Activated naive CD4-positive, alpha-beta T cell (primary cell): Measurements from ENCODE around the gene MED25.
A peak's percentile ranks its signal among the peaks of the same experiment; 100 is the strongest.

Experiments used
- DNase-seq, 4 experiments: peaks; one replicate each; lab custom pipeline; 2025; lab: John Stamatoyannopoulos, UW

The MED25 gene

DNA sequence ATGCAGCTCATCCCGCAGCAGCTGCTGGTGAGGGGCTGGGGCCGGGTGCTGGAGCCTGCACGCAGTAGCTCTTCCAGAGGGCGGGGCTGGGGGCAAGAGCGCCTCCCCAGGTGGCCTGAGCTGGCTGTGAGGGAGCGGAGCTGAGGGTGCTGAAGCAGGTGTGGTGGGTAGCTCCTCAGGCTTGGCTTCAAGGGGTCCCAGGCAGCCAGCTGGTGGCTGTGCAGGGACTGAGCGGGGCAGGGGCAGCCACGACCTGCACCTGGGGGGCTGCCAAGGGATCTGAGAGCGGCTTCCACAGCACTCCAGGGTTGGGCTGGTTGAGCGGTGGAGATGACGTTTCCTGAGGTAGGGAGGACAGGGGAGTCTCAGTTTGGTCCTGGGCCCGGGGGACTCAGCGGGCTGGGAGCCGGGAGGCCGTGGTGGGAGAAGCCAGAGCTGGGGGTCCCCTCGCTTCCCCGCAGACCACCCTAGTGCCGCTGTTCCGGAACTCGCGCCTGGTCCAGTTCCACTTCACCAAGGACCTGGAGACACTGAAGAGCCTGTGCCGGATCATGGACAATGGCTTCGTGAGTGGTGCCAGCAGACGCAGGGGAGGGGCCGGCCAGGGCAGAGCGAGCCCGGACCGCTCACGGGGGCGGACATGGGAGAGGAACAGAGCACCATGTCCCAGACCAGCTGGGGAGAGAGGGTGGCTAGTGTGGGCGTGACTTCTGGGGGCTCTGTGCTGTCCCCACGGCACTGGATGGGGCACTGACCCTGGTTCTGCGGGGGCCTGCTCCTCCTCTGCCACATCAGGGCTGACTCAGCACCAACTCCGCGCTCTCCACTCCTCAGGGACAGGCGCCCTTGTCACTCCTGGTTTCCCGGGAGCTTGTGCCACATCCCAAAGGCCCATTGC, 40.2 kb downstream of the MED25 start:
- DNase-seq: no peak

DNA sequence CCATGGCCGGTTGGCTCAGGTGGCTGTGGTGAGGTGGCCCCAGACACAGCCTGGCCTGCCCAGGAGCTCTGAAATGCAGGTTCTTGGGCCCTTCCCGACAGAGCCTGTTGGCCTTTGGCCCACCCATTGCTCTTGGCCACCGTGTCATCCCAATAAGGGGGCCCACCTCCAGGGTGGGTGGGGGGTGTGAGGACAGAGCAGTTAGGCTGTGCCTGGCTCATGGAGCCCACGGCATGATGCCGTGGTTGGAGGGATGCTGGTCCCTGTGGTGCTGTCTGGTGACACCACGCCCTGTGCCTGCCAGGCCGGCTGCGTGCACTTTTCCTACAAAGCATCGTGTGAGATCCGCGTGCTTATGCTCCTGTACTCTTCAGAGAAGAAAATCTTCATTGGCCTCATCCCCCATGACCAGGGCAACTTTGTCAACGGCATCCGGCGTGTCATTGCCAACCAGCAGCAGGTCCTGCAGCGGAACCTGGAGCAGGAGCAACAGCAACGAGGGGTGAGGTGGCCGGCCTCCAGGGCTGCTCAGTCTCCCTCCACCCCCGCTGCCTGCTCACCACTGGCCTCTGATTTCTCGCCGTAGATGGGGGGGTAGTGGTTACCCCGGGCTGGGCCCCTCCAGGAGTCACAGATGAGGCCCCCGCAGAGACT, 41.7 kb downstream of the MED25 start:
- DNase-seq: no peak

DNA sequence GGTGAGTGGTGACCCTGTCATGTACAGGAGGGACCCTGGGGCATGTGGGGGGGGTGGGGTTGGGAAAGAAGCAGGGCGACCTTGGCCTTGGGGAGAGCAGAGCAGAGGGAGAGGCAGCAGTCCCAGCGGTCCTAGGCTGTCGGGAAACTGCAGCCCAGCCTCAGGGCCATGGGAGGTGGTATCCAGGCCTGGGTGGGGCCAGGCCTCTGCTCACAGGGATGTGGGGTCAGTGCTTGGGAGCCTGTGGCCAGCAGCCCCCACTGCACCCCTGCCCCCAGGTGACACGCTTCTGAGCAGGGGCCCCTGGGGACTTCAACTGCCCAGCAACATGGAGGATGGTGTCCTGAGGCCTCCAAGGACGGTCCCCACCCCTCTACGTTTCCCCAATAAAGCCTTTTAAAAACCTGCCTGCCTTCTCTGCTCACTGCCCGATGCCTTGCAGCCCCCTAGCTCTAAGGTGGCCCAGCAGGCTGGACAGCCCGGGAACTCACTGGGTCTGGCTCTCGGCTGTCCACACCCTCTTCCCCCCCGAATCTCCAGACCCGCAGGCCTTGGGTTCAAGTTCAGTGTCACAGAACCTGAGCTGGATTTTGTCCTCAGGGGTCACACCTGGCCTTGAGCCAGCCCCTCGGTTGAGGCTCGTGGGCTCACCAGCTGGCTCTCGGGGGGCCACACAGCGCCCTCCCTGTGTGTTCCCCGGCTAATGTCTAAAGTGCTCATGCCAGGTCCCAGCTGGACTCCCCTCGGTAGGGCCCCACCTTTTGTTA, 42.4 kb downstream of the MED25 start:
- no peak for DNase-seq

DNA sequence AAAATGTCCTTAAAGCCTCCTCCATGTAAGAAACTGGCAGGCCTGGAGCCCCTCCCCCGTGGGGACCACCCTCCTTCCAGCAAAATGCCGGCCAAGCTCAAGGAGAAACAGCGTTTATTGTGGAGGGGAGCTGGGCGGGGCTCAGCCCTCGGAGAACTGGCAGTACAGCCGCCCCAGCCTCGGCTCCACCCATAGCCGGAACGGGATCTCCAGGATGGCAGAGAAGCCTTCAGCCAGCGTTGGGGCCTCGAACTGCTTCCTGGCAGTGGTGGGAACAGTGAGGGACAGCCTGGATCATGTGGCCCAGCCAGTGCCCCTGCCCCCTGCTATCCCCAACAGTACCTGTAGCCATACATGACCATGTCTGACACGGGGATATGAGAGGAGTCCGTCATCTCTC, 43.0 kb downstream of the MED25 start:
- DNase-seq: no peak

DNA sequence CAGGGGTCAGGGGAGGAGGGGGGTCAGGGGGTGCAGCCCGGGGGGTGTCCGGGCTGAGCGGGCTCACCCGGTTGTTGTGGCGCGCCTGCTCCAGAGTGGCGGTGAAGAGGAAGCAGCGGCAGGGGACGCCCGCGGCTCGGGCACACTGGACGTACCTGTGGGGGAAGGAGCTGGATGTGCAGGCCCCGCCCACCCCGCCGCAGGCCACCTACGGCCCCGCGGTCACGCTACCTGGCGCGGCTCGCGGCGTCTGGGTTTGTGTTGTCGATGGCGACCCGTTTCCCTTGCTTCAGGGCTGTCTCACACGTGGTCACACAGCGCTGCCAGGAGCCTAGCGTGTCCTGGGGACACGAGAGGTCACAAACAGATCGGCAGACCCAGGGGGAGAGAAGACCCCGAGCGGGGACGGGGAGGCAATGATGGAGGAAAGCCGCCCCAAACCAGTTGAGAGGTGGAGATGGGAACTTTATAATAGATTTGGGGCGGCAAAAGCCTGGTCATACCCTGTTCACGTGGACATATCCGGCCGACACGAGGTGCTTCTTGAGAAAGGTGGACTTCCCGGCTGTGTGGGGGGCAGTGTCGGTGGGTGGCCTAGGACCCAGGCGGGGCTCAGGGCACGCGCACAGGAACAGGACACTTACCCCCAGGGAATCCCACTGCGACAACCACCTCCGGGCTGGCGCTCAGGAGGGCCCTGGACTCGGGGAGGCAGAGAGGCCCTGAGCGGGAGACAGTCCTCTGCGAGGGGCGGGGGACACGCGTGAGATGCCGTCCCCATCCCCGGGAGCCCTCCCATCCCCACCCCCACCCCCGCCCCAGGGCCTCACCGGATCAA, 43.7 kb downstream of the MED25 start:
- no peak for DNase-seq

DNA sequence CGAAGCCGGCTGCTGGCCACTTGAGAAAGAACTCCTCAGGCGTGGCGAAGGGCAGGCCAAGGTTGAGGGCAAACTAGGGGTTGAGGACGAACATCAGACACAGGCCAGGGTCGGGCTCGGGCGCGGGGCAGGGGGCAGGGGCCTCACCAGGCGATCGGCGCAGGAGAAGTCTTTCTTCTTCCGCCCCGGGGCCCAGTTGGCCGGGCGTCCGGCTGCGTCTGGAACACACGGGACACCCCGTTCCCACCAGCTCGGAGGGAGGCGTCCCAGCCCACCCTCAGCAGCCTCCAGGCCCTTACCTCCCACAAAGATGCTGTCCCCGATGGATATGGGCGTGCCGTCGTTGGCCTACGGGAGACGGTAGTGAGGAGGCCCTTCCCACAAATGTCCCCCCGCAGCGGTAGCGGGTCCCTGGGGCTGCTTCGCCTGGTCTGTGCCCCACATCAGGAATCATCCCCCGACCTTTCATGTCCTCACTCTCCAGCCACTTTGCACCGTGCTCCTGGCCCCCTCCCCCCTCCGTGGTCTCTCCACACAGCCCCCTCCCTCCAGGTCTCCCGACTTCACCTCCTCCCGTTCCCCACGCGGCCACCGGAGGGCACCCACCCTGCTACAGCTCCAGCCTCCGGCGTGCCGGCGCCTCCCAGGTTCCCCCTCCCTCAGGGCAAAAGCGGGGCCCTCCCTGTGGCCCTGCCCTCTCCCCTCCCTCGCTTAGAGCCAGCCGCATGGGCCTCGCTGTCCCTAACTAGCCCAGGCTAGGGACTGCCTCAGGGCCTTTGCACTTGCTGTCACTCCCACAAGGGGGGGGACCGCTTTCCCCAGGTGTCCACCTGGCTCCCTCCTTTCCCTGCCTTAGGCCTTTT, 44.5 kb downstream of the MED25 start:
- no peak for DNase-seq

DNA sequence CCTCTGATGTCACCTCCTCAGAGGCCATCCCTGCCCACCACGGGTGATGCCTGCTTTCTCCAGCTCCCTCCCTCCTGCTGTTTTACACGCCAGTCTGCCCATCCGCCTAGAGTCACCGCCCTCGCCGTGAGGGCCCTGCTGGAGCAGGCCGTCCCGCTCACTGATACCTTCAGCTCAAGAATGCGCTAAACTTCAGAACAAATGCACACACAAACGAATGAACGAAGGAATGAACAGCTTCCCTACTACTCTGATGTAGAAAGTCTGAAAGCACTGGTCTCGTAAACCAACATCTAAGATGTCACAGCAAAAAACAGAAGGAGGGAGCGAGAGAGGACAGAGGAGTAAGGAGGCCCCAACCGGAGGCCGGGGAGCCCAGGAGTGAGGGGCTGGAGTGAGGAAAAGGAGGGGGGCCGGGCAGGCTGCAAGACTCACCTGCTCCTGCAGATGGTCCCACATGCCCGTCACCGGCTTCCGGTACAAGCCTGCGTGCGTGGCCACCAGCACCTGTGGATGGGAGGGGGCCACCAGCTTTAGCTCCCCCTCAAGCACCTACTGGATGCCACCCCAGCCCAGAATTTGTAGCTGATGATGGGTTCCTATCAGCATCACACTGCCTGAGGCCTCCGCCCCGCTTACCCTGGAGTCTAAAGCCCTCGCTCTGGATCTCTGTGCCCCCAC, 45.3 kb downstream of the MED25 start:
- no peak for DNase-seq

DNA sequence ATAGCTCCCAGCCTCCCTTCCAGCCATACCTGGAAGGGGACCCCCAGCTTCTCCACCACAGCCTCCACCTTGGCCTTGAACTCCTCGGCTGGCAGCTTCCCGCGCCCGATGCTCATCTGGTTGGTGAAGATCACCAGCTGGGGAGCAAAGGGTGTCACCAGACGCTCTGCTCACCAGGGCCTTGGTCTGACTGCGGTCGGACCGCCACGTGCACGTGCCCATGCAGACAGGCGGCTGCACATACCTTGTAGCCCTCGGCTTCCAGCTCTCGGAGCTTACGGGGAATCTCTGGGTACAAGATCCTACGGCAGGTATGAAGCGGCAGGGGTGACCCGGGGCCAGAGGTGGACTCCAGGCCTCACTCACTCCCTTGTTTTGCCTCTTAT, 45.8 kb downstream of the MED25 start:
- no peak for DNase-seq

DNA sequence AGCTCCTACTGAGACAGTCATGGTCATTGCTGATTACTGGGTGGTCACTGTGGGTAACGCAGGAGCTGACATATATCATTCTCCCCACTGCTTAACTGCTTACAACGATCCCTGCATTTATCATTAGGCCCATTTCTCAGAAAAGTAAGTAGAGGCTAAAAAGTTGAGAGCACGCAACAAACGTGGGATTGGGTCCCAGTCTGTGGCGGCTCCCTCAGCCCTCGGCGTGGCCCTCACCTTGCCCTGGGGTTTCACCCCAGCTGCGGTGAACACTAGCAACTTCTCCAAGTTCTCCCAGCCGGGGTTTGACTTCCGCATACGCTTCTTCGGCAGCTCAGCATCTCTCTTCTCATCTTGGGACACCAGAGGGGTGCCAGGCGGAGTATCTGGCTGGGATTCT, 46.8 kb downstream of the MED25 start:
- no peak for DNase-seq

DNA sequence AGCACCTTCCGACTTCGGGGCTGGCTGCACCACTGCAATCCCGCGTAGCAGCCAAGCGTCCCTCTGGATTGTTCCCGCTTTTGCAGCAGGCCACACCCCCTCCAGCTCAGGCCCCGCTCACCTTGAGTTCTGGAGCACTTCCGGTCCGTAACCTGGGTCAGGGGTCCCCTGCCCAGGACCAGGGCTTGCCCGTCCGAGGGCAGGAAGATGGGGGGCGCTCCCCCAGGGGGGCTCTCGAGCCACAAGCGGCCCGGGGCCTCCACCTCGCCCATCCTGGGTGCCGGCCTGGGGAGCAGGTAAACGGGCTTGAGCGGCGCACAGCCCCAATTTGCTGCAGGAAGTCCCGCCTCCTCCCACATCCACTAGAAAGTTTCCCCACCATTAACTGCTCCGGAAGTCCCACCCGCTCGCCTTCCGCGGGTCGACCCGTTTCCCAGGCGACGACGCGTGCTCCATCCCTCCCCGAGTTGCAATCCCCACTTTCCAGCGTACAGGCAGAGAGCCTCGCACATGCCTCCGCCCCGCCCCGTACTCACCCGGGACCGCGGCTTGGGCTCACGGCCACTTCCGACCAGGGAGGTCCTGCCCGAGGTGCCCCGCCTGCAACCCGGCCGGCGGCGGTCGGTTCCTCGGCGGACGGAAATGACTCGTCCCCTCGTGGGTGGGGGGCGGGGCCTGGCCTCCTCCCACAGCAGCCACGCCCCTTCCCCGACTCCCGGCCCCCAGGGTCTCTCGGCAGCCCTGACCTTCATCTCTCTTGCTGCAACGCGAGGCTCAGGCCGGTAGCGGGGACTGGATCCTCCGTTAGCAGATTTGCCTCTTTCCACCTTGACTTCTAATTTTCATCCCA, 49.1 kb downstream of the MED25 start, which contains the start of gene PNKP:
Gene PNKP, minus strand, starts transcription at position 644 of the 850 bp plus-strand sequence. Its CDS starts 372 bp downstream, at position 272.
- peak; percentile 61 to 82 (median 81) for DNase-seq

DNA sequence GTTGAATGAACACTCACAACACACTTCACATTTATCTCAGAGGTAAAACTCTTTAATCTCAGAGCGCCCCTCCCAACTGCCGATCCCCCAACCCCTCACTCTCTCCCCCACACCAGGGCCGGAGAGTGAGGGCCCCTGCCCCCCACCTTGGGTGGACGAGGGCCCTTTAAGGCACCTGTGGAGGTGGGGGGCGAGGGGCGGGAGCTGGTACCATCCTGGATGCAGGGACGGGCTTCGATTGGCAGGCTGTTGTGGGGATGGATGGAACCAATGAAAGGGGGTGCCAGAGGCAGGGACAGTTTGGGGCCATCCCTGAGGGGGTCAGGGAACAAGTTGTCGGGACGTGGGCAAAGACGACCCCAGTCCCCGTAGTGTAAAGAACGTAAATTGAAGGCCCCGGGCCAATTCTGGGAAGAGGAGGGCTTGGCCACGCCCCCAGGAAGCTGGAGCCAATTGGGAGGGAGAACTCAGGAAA, 51.0 kb downstream of the MED25 start:
- no peak for DNase-seq

DNA sequence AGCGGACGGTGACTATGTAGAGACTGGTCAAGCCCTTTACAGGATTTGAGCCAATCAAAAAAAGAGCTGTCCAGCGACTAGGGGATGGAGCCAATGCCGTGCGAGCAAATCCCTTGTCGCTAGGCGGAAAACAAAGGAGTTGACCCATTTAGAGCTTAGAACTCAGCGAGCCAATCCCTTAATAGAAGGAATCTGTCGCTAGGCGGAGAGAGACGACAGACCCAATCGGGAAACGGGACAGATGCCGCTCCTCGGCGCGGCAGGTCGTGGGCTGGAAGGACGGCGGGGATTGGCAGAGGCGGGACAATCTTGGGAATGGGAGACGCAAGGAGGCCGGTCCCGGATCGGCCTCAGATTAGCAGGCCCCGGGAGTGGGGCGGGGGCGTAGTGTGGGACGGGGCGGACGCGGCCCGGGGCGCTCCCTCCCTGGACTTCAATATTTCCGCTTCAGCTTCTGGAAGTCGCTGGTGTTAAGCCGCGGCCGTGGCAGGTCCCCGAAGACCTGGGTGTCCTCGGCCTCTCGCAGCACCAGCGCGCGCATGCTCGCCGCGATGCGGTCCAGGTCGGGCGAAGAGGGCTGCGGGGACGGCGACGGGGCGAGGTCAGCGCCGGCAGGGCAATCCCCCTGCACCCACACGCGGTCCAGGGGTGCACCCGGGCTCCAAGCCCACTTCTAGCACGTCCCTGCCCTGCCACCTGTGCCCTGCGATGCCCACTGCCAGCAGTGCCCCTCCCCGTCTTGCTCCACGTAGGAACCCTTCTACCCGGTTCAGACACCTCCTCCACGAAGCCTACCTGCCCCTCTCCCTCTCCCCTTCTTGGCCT, 51.6 kb downstream of the MED25 start:
- peak; percentile 68 to 78 (median 70) for DNase-seq

DNA sequence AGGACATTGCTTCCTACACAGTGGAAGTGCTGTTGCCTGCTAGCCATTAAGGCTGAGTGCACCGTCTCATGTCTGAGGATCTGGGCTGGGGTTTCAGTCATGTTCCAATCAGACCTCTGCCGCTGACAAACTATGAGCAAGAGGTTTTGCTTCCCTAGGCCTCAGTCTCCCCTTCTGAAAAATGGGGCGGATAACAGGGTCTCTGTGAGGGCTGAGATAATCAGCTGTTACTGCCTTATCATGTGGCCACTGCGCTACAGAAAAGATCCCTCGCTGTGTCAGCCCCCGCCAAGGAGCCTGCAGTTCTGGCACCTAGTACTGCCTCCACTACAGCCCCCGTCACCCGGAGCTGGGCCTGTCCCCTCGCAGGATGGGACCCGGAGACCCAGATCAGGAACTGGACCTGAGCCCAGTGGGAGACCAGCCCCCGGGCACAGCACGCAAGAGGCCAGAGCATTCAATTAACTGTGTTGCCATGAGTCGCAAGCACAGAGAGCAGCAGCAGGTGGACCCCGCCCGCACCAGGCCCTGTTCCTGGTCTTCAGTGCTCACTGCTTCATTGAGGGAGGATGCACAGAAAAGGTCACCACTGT, 52.3 kb downstream of the MED25 start:
- no peak for DNase-seq

DNA sequence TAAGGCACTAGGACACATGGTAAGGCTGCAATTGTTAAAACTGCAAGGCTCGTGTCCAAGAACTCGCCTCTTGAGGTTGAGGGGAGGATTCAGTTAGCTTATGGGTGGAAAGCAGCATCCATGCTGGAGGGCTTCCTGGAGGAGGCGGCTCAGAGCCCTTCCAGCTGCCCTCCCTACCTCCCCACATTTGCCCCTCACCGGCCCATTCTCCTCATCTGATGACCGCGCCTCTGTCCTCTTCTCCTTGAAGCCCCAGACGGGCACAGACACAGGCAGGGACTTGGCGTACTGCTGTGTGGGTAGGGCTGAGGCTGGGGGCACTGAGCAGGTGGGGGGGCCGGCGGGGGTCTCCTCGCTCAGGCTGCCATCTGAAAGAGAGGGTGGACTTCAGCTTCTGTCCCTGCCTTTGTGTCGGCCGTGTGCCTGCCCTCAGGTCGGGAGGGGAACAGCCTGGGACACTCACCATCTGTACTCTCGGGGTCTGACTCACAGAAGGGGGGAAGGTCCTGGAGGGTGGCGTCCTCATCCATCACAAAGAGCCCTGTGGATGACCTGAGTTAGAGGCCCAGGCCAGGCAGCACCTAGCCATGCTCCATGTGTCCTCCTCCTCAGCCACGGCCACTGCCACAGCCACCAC, 53.4 kb downstream of the MED25 start:
- no peak for DNase-seq

DNA sequence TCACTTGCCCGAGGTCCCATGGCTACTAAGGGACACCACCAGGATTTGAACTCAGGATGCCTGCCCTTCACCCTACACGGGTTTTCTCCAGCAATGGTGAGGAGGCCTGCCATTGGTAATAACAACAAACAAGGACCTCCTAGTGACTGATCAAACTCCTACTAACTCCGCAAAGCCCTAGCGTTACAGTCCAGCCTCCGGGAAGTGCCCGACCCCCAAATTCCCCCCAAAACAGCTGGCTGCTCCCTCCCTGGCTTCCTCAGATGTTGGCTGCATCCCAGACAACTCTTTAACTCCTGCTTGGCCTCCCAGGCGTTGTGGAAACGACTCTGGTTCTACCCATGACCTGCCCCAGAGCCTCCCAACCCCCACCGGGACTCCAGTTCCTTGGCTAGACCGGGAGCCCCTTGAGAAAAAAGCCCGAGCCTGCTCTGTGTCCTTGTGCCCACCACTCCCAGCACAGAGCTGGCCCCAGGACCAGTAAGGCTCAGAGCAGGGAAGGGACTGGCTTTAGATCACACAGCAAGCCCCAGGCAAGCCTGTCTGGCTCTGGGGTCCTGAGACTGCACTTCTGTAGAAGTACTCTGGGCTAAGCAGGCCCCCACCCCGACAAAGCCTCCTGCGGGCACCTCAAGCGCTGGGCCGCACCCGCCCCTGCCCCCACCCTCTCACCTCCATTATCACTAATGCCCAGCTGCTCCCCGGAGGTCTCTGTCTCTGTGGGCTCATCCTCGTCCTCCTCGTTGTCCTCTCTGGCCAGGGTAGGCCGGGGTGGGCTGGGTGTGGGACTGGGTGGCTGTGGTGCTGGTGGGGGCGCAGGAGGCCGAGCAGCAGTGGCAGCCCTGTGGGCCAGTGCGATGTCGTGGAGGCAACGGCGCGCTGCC, 54.4 kb downstream of the MED25 start:
- no peak for DNase-seq

DNA sequence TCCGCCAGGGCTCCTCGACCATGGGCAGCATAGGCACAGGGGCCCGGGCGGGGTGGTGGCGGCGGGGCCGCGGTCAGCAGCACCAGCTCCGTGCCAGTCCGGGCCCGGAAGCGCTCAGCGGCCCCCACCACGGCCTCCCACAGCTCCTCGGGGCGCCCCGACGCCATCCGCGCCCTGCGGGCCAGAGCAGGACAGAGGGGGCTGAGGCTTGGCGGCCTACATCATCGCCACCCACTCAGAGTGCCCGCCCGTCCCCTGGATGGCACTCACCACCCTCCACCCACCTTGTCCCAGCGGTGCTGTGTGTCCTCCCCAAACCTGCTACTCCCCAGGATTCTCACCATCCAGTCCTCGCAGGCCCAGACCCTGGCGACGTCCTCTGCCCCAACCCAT, 55.0 kb downstream of the MED25 start:
- no peak for DNase-seq
